Vagina (tissue), 2 donors: Measurements from ENCODE around the gene JPH3. TPM values are rescaled to one million over a fixed set of nuclear protein-coding genes. Genes with fewer than 3 reads are reported as not detected.

Experiments used
- DNase-seq, 2 donors: peaks; one replicate each; pipeline ENCODE4 v3.0.0-alpha.2; 2017; ENCODE audit errors: extremely low spot score in 2 of 2
- H3K27ac ChIP-seq: fragments of 200-600 bp; sonication (generic); one replicate; pipeline ENCODE4 v1.5.1; 2019
- H3K27me3 ChIP-seq: fragments of 200-600 bp; sonication (generic); one replicate; pipeline ENCODE4 v1.5.1; 2019
- H3K36me3 ChIP-seq, 2 donors: fragments of 200-600 bp; sonication (generic); one replicate each; pipeline ENCODE4 v1.5.1; 2017 to 2019
- H3K4me1 ChIP-seq: fragments of 200-600 bp; sonication (generic); one replicate; pipeline ENCODE4 v1.5.1; 2019
- H3K4me3 ChIP-seq, 2 donors: fragments of 200-600 bp; sonication (generic); 1 replicate in 1 of 2; 2 replicates in 1 of 2; pipeline ENCODE4 v1.5.1; 2016 to 2019
- H3K9me3 ChIP-seq: fragments of 200-600 bp; sonication (generic); one replicate; pipeline ENCODE4 v1.5.1; 2019
- CTCF ChIP-seq, 3 experiments: fragments of 450-650 bp in 2 of 3; fragments of 200-600 bp in 1 of 3; sonication (generic) in 1 of 3; IDR thresholded peaks; one replicate each; pipeline ENCODE4 v1.5.1; 2017 to 2019; ENCODE audit warnings: antibody characterized with exemption in 3 of 3, mild to moderate bottlenecking in 2 of 3, moderate library complexity in 2 of 3
- POLR2A ChIP-seq, 2 donors: fragments of 450-650 bp; IDR thresholded peaks; one replicate each; pipeline ENCODE4 v1.6.1; 2017; ENCODE audit warnings: antibody characterized with exemption in 2 of 2, mild to moderate bottlenecking in 2 of 2, moderate library complexity in 2 of 2
- POLR2AphosphoS5 ChIP-seq, 2 donors: sonication (generic); formaldehyde crosslinking; IDR thresholded peaks; one replicate each; pipeline ENCODE4 v1.9.0; 2017; ENCODE audit warnings: antibody characterized with exemption in 2 of 2, mild to moderate bottlenecking in 2 of 2, low read depth in 1 of 2; ENCODE audit not compliant: insufficient read depth in 1 of 2
- intact Hi-C: fragments of 100-400 bp; cut with DNase I; formaldehyde crosslinking; loops from one replicate; pipeline ENCODE4 v1.15.1; 2023
- total RNA-seq: library from RNA; depleted of rRNA; stranded (reverse); fragments of >200 nt; gene quantifications from one replicate; pipeline ENCODE4 v1.2.3, GENCODE V29; 2016

Gene JPH3
- total RNA-seq, 1 donor from 2014 or later: 2.0 TPM

GRCh38 chr16:87607871-87608270 lies 5.6 kb downstream of the JPH3 start:
- intact Hi-C loops: no loop called here
- no peak for DNase-seq
- no peaks in the 10 kb centered on the region for H3K27me3 ChIP-seq
- no peaks in the 10 kb centered on the region for H3K9me3 ChIP-seq
- no peak overlapping the region for H3K27ac ChIP-seq
- peaks cover 5% of the 10 kb centered on the region for H3K4me1 ChIP-seq
- TF ChIP-seq POLR2AphosphoS5 (IDR thresholded peaks at IDR 0.05; ENCODE audit: insufficient read depth in 1 of 2, low read depth in 1 of 2) (no peak), CTCF (IDR thresholded peaks at IDR 0.05) (no peak), POLR2A (IDR thresholded peaks at IDR 0.05) (no peak)
- no peaks in the 10 kb centered on the region for H3K36me3 ChIP-seq
- H3K4me3 ChIP-seq: no peak overlapping the region

DNA sequence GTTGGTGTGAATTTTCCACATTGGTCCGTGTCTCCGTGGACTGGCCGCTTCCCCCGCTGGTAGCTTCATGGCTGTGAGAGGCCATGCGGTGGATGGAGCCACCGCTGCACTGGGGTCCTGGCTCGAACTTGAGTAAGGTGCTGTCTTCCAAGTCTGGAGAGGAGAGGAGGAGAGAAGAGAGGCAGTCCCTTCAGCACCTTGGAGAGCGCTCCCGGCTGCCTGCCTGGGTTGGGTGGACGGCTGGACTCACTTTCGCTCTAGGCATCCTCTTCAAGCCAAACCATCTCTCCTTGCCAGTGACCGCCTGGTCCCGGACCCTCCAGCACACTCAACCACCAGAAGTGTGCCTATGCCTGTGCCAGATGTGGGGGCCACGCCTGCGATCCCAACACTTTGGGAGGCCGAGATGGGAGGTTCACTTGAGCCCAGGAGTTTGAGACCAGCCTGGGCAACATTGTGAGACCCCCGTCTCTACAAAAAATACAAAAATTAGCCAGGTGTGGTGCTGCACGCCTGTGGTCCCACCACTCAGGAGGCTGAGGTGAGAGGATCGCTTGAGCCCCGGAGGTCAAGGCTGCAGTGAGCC lies 6.2 kb downstream of the JPH3 start:
- H3K9me3 ChIP-seq: no peaks in the 10 kb centered on the region
- H3K36me3 ChIP-seq: no peaks in the 10 kb centered on the region
- DNase-seq: no peak
- no peaks in the 10 kb centered on the region for H3K27me3 ChIP-seq
- no peak for TF ChIP-seq POLR2A (IDR thresholded peaks at IDR 0.05)
- no peak for TF ChIP-seq POLR2AphosphoS5 (IDR thresholded peaks at IDR 0.05; ENCODE audit: insufficient read depth in 1 of 2, low read depth in 1 of 2)
- no peak for TF ChIP-seq CTCF (IDR thresholded peaks at IDR 0.05)
- H3K4me3 ChIP-seq: no peak overlapping the region
- H3K4me1 ChIP-seq: no peaks in the 10 kb centered on the region
- intact Hi-C loops: no loop called here
- H3K27ac ChIP-seq: no peak overlapping the region

- no peaks in the 10 kb centered on the region for H3K4me1 ChIP-seq
- DNase-seq: no peak
- intact Hi-C loops: no loop called here
- H3K27me3 ChIP-seq: no peaks in the 10 kb centered on the region
- H3K9me3 ChIP-seq: no peaks in the 10 kb centered on the region
- no peak for TF ChIP-seq POLR2A (IDR thresholded peaks at IDR 0.05)
- TF ChIP-seq CTCF (IDR thresholded peaks at IDR 0.05): no peak
- no peak for TF ChIP-seq POLR2AphosphoS5 (IDR thresholded peaks at IDR 0.05; ENCODE audit: insufficient read depth in 1 of 2, low read depth in 1 of 2)
- H3K36me3 ChIP-seq: no peaks in the 10 kb centered on the region
- no peak overlapping the region for H3K4me3 ChIP-seq
- no peak overlapping the region for H3K27ac ChIP-seq
Observed at GRCh38 chr16:87610026-87610425, 7.7 kb downstream of the JPH3 start.

DNA sequence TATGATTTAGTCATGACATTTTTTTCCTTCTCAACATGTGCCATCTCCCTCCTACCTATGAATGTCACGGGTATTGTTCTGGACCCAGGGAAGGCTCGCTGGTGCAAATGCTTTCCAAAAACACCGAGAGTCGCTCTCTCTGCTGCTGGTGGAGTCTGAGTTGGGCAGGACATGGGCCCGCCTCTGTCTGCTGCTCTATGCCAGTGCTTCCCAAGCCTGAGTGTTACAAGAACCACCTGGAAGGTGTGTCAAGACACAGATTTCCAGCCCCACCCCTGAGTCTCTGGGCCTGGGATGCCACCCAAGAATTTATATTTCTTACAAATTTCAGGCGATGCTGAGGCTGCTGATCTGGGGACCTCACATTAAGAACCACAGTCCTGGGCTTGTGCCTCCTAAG lies 9.1 kb downstream of the JPH3 start:
- Histone ChIP-seq H3K9me3 (no peaks in the 10 kb centered on the region), H3K27ac (no peak overlapping the region), H3K4me3 (no peak overlapping the region), H3K36me3 (no peaks in the 10 kb centered on the region), H3K27me3 (no peaks in the 10 kb centered on the region), H3K4me1 (no peaks in the 10 kb centered on the region)
- intact Hi-C loops: no loop called here
- DNase-seq: no peak
- TF ChIP-seq POLR2A (IDR thresholded peaks at IDR 0.05): no peak
- no peak for TF ChIP-seq POLR2AphosphoS5 (IDR thresholded peaks at IDR 0.05; ENCODE audit: insufficient read depth in 1 of 2, low read depth in 1 of 2)
- no peak for TF ChIP-seq CTCF (IDR thresholded peaks at IDR 0.05)

- Histone ChIP-seq H3K27me3 (no peaks in the 10 kb centered on the region), H3K9me3 (no peaks in the 10 kb centered on the region), H3K36me3 (no peaks in the 10 kb centered on the region), H3K4me1 (no peaks in the 10 kb centered on the region), H3K4me3 (no peak overlapping the region), H3K27ac (no peak overlapping the region)
- intact Hi-C loops: no loop called here
- no peak for TF ChIP-seq POLR2AphosphoS5 (IDR thresholded peaks at IDR 0.05; ENCODE audit: insufficient read depth in 1 of 2, low read depth in 1 of 2)
- no peak for TF ChIP-seq POLR2A (IDR thresholded peaks at IDR 0.05)
- no peak for TF ChIP-seq CTCF (IDR thresholded peaks at IDR 0.05)
- no peak for DNase-seq
Observed at GRCh38 chr16:87613961-87614360, 11.7 kb downstream of the JPH3 start.
